22Rv1 (cell line): ENCODE results near the gene HEMGN.

Source experiments
- CTCF ChIP-seq: fragments of 450-650 bp; IDR thresholded peaks from 2 replicates; pipeline ENCODE4 v1.5.1; 2017; ENCODE audit warnings: mild to moderate bottlenecking
- ZFX ChIP-seq: fragments of 450-650 bp; IDR thresholded peaks from 2 replicates; pipeline ENCODE4 v1.6.1; 2017; ENCODE audit warnings: antibody characterized with exemption, borderline replicate concordance

- TF ChIP-seq CTCF, result no peak
- TF ChIP-seq ZFX, result no peak
Observed at GRCh38 chr9:97983589-97984187, 45.7 kb upstream of the HEMGN start.
